RPMI8226 (cell line): ENCODE data around the gene PGC.
"Not testable (repeated sequence)": the region's sequence is repeated elsewhere in the genome, so short reads cannot be mapped to it uniquely, and the experiment has no call there.

Experiments
- DNase-seq: peaks from one replicate; pipeline ENCODE4 v3.0.0-alpha.2; 2015

PGC gene

GRCh38 chr6:41774841-41775240 is 27.6 kb upstream of the PGC start:
- DNase-seq = no peak

- no peak for DNase-seq
These were observed 24.1 kb upstream of the PGC start for GRCh38 chr6:41771058-41771983.

- DNase-seq = no peak
These were observed 23.3 kb upstream of the PGC start for GRCh38 chr6:41770381-41771057.

DNA sequence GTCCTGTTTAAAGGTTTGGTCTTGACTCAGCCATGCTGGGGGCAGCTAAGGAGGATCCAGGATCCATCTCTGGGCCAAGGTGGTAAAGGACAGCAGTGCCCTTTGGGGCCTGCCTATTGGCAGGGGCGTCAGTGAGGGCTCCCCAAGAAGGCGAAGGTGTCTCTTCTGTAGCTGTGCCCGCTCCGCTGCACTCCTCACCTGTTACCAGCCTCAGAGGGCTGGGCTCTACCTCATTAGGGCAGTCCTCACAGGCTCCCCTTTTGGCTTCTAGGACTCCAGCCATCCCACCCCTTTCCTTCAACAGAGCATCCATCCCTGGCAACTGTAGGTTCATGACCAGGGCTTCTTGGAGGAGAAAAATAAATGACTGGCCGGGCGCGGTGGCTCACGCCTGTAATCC is 22.2 kb upstream of the PGC start:
- DNase-seq = no peak

DNA sequence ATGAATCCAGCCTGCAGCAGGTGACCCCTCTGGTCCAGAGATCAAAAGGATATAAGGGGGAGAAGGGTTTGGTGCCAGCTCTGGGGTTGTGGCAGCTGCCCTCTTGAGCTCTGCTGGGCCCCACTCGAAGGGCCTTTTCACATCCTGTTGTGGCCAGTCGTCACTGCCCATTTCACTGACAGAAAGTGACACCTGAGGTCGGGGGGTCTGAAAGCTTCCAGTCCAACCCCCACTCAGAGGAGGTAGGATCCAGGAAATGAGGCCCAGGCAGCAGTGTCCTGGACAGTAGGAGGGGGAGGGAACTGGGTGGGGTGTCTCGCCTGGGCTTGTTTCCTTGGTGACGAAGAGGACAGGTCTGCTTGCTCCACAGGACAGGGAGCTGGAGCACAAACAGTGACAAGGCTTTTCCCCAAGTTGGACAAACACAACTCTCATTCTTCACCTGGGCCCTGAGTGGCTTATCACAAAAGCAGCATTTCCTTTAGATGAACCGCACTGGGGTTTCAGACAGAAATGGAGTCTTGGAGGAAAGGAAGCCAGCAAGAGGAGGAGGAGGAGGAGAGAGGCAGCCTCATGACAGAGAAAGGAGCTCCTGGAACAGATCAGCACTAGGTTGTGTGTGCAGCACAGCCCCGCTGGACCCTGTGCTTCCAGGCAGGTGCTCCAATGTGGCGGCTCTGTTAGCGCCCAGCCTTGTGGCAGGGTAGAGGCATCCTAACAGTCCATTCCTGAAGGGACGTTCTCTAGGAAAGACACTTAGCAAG is 21.5 kb upstream of the PGC start:
- no peak for DNase-seq

- no peak for DNase-seq
These were observed 20.1 kb upstream of the PGC start for GRCh38 chr6:41767112-41767833.

DNA sequence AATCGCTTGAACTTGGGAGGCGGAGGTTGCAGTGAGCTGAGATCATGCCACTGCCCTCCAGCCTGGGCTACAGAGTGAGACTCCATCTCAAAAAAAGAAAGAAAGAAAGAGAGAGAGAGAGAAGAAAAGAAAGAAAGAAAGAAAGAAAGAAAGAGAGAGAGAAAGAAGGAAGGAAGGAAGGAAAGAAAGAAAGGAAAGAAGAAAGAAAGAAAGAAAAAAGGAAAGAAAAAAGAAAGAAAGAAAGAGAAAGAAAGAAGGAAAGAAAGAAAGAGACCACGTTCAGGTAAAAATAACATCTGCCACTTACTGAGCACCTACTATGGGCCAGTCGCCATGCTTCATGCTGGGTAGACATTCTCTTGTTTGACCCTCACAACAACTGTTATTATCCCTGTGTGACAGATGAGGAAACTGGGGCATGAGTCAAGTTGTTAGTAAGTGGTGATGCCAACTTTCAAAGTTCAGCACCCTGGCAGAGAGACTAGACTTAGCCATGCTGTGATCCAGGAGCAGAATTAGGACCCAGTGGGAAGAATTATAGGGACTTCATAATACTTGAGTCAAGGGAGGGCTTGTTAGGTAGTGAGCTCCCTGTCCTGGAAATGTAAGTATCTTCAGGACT is 19.0 kb upstream of the PGC start:
- DNase-seq = not testable (repeated sequence)

DNA sequence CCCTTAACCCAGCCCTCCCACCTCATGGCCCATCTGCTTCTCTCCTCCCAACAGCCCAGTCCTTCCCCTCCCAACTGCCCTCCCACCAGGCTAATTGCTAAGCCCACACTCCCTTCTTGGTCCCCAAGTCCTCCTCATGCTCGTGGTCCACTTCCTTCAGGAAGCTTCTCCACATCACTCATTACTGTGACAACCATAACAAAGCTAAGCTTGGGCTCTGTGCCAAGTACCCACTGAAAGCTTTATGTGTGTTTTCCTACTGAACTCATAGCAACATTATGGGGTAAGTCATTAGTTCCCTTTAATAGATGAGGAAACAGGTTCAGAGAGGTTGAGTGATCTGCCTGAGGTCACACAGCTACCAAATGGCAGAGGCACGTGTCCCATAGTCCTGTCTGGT is 16.3 kb upstream of the PGC start:
- DNase-seq = no peak

DNA sequence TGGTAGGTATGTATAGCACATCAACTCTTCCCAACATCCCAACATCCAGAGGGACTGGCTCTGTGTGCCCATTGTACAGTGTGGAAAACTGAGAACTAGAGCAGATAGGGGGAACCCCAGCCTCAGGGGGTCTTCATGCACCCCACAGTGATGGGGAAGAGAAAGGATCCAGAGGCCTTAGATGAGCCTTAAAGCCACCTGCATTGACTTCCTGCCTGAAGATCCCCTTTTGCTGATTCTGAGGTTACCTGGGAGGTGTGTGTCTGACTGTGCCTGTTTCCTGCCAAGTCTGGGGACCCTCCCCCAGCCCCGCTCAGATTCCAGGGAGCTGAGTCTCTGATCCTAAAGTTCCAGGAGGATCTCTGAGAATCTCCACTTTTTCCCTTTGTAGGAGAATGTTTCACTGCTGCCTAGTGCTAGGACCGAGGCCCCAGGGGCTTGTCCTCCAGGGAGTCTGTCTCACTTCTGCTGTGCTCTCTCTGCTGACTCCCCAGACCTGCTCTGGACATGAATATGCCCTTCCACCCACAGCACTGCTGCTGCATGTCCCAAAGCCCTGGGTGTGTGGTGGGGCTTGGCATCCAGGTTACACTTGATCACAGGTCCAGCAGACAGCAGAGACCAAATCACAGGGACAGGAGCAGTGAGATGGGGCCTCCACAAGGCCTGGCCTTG is 12.8 kb upstream of the PGC start:
- DNase-seq = no peak

- DNase-seq = no peak
These were observed 12.1 kb upstream of the PGC start for GRCh38 chr6:41759106-41759904.

DNA sequence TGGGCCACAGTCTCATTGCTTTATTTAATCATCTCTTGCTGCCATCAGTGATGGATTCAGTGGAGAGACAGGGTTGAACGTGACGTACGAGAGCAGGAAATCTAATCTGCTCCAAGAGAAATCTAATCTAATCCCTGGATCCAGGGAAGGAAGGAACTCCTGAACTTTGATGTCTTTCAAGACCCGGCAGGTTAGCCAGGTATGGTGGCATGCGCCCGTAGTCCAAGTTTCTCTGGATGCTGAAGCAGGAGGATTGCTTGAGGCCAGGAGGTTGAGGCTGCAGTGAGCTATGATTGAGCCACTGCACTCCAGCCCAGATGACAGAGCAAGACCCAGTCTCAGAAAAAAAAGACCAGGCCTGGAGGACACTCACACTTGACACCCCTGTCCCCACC is 11.4 kb upstream of the PGC start:
- no peak for DNase-seq

- DNase-seq = no peak
These were observed 10.9 kb upstream of the PGC start for GRCh38 chr6:41757931-41758640.

- DNase-seq = no peak
These were observed 10.1 kb upstream of the PGC start for GRCh38 chr6:41757271-41757670.

DNA sequence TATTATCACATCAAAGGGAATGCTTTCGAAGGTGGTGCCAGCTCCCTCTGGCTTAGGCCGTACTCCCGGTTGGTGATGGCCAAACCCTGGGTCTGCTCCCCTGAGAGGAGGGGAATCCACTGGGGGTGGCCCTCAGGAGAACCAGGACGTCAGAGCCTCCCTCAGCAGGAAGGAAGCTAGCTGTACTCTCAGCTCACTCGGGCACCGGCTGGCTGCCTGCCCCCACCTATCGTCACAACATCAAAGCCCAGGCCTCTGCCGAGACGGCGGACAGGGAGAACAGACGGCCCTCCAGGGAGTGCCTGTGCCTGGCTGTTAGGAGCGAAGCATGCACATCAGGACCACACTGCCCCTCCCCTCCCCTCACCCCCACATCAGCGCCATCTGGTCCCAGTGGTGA is 9.2 kb upstream of the PGC start:
- no peak for DNase-seq

- no peak for DNase-seq
These were observed 8.7 kb upstream of the PGC start for GRCh38 chr6:41755895-41756294.

GRCh38 chr6:41750374-41750773 is 3.2 kb upstream of the PGC start:
- no peak for DNase-seq

DNA sequence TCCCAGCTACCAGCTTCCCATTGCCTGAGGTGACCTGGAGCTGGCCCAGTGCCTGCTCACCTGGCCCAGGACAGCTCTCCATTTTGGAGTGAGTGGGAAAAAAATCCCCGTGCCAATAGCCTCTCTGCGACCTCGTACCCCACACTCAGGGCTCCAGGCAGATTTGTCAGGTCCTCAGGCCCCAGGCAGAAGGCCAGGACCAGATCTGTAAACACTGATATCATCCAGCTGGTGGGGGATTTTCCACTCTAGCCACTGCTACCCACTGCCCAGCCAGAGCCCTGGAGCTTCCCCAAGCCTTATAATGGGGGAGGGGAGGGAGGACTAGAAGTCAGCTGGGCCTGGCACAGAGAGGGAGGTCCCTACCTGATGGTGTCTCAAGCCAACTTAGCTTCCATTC is 1.3 kb upstream of the PGC start:
- no peak for DNase-seq

- no peak for DNase-seq
These were observed 893 bp upstream of the PGC start for GRCh38 chr6:41748102-41748477.

DNA sequence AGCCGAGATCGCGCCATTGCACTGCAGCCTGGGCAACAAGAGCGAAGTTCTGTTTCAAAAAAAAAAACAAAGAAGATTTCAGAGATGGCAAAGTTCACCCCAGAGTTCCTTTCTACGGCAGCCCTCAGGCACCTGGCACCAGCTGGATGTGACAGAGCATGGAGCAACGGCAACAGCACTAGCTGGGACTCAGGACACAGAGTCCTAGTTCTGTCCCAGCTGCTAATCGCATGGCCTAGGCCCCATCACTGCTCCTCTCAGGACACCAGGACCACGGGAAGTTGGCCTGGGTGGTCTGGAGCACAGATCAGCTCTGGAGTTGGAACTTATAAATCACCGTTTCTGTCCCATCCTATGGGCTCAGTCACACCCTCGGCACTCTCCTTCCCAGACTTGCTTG is 1.1 kb downstream of the PGC start:
- no peak for DNase-seq

GRCh38 chr6:41744236-41744787 is 2.9 kb downstream of the PGC start:
- DNase-seq = no peak
